Activated CD8-positive, alpha-beta memory T cell treated with anti-CD3 and anti-CD28 coated beads, Interleukin-2, amount 50 U/mL, for 24 hours (primary cell): ENCODE results near the gene SIGLEC11.
"Not testable (repeated sequence)": the region's sequence is repeated elsewhere in the genome, so short reads cannot be mapped to it uniquely, and the experiment has no call there.

Experiments used
- DNase-seq: peaks from one replicate; pipeline ENCODE4 v3.0.0-alpha.2; 2020; ENCODE audit errors: extremely low read depth

The SIGLEC11 gene

DNA sequence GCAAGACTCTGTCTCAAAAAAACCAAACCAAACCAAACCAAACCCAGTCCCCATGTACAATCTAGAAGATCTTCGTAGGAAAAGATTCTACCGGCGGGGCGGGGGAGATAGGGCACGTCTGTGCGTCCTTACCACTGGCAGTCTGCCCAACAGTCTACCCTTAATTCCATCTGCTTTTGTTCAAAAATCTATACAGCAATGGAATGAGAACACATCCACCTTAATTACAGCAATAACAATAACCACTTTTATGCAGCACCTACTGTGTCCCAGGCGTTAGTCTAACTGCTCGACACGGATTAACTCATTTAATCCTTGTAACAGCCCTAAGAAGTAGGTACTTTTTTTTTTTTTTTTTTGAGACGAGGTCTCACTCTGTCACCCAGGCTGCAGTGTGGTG is 34.5 kb downstream of the SIGLEC11 start:
- DNase-seq, result no peak

DNA sequence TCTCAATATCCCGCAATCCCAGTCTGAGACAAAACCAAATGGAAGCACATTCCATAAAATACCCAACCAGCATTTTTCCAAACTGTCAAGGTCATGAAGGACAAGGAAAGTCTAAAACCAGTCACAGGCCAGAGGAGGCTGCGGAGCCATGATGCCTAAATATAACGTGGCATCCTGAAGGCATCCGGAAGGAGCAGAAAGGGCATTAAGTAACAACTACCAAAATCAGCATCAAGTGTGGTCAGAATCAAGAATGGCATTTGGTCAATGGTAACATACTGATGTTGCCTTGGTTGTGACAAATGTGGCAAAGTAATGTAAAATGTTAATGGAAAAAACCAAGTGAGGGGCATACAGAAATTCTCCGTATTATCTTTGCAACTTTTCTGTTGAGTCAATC is 35.5 kb downstream of the SIGLEC11 start:
- no peak for DNase-seq

DNA sequence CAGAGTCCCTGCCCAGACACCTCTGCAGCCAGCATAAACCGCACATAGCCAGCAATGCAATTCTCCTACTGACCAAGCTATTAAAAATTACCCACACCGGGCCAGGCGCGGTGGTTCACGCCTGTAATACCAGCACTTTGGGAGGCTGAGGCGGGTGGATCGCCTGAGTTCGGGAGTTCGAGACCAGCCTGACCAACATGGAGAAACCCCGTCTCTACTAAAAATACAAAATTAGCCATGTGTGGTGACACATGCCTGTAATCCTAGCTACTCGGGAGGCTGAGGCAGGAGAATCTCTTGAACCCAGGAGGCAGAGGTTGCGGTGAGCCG is 36.1 kb downstream of the SIGLEC11 start:
- not testable (repeated sequence) for DNase-seq

DNA sequence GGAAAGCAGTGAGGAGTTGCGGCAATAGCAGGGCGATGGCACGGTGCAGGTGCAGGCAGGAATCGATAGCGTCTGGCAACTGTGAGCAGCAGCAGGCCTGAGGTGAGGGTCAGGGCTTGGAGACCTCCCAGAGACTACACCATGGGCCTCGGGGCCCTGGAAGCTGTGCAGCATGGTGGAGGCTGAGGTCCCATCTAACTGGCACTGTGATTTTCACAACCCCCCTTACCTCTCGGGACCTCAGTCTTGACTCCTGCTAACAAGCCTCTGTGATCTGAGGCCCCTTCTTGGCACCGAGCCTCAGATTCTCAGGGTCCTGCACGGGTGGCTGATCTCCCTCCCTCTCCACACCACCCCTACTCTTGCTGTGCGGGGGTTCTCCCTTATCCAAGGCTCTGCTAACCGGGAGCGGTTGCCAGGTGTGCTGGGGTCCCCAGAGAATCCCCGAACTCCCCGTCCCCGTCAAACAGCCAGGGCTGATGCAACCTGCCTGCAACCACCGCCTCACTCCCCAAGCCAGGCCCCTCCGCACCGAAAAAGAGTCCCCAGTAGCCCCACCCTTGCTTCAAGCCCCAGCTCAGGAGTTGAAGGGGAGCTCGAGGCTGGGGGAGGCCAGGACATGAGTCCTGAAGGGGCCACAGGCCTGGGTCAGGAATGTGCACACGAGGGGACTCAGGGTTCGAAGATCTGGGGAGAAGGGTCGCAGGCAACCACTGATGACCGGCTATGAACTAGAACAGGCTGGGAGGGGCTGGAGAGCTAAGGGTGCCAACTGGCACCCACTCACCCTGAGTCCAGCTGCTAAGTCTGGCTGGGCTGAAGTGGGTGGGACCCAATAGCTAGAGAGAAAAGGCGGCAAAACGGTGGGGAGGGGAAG is 36.7 kb downstream of the SIGLEC11 start:
- DNase-seq, result no peak

DNA sequence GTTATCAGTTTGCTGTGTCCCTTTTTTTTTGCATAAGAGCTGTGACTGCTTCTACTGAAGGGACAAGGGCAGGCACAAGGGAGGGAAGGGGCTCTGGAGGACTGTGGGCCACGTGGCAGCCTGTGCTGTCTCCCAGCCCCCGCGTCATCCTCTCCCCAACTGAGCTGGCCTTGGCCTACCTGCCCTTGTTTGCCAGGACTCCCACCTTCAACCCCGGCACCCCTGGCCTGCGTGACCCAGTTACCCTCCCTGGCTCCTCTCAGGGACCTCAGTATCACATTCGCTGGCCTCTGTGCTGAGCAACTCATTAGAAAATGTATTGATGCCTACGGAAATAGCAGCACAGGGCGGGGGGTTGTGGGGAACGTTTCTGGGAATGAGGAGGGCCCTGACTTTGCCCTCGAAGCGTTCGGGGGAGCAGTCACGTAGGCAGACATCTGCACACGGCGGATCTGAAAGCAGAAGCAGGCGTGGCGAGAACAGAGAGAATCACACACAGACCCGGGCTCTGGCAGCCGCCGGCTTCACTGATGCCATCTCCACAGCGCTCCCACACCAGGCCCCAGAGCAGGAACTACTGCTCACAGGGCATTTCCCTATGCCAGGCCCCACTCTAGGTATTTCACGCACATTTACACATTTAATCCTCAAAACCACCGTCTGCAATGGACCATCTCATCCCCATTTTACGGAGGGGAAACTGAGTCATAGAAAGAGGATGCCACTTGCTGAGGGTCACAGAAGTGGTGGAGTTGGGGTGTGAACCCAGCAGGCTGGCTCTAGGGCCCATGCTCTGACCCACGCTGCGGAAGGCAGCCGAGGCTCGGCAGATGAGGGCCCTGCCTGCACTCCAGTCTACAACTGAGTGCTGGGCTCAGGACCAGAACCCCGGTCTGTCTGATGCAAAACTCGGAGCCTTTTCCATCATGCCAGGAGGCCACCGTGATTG is 37.6 kb downstream of the SIGLEC11 start:
- DNase-seq, result no peak

DNA sequence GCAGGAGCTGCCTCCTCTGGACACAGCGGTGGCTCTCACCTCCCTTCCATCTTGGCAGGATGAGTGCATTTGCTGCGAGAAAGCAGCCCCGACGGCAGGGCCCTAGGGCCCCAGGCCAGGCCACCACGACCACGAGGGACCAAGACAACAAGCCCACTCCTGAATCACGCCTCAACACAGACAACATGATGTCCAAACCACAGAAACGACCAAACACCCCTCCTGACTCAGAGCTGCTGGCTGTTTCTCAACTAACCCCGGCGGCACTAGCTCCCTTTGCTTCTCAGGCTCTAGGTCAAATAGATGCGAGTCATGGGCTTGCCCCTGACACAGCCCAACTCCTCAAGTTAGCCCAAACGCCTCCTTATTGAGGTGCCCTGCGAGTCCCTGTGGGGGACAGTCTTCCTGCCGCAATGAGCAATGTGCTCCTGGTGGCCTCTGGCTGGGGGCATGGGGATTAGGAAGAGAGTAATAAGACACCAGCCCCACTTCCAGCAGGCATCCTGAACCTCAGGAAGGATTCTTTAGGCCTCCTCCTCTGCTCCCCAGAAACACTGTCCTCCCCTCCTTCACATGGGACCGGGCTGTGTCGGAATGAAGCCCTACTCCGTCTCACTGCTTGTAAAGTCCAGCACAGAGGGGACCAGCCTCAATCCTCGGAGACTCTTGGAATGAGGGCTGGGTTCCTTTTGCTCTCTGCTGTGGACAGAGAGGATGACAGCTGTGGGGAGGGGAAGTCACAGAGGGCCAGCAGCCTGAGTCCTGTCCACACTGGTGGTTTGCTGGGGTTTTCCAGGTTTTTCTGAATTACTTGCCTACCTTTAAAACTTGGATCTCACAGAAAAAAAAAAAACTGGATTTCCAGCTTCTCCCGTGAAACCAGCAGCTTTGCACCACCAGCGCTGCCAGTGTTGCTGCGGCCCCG is 38.8 kb downstream of the SIGLEC11 start:
- no peak for DNase-seq

DNA sequence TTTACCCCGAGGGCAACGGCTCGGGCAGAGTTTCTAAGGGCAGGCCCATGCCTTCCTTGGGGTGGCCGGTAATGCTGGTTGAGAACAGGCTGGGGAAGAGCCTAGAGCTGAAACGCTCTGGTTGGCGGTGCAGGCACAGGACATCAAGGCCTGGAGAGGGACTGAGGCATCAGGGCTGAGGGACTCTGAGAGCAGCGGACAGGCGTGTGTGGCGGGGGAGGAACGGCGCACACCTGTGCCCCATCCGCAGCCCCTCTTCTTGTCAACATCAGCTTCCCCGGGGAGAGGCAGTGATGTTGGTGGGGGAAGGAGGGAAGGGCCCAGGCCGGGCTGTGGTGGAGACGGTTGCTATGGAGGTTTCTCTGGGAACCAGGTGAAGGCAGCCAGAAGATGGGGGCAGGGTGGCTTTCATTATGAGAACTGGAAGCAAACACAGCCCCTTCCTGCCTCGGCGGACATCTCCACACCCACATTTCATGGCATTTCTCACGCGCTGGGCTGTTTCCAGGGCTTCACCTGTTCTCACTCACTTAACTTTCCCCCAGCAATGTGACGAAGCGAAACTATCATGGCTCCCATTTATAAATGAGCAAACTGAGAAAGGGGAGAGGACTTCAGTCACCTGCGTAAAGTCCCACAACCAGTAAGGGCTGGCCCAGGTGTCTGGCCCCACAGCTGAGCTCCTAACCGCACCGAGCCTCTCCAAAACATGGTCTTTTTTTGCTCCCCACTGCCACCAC is 40.2 kb downstream of the SIGLEC11 start:
- DNase-seq, result no peak

DNA sequence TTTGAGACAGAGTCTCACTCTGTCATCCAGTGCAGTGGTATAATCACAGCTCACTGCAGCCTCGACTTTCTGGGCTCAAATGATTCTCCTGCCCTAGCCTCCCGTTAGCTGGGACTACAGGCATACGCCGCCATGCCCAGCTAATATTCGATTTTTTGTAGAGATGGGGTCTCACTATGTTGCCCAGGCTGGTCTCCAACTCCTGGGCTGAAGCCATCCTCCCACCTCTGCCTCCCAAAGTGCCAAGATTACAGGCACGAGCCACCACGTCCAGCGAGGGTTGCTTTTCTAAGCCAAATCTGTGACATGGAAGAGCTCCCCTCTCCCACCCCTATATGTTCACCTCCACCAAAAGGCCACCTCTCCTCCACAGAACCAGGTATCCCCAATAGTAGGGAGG is 42.9 kb downstream of the SIGLEC11 start:
- DNase-seq, result no peak

DNA sequence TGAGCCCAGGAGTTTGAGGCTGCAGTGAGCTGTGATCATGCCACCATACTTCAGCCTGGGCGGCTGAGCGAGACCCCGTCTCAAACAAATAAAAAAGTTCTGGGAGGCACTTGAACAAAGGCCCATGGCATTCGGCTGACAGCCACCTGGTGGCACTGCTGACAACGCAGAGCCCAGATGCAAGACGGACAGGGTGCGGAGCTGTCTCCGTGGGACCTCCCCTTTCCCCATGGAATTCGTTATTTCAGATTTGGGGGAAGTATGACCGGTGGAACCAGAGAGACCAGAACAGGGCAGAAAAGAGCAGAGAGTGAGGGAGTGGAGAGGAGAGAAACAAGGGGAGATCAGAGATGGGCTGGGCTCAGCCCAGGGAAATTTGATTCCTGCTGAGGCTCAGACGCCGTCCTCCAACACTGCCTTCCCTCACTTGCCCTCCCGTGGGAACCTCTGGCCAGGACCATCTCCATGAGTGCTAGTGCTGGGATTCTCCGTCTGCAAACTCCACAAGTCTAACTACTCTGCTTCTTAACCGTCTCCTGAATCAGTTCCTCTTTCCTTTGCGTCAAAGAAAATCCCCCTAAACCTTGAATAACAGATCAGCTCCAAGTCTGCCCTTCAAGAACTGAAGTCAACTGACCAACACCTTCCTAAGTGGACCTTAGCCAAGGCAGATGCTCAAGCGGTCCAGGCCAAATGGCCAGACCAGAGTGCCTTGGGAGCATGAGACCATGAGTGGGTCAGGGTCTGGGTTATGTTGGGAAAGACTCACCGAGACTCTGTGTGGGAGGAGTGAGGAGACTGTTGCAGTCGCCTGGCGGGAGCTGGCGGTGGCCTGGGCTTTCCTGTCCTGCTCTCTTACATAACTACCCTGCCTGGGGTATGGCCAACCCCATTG is 43.9 kb downstream of the SIGLEC11 start:
- no peak for DNase-seq

DNA sequence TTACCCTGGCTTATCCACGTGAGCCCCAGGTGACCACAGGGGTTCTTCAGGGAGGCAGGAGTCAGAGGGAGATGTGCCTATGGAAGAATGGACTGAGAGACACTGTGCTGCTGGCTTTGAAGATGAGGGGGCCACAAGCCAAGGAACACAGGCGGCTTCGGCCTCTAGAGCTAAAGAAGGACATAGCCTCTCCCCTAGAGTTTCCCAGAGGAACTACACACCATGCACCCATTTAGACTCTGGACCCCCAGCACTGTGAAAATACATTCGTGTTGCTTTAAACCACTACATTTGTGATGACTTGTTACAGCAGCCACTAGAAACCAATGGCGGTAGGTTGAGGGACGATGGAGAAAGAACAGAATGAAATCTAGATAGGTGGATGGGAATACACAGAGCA is 45.7 kb downstream of the SIGLEC11 start:
- no peak for DNase-seq

DNA sequence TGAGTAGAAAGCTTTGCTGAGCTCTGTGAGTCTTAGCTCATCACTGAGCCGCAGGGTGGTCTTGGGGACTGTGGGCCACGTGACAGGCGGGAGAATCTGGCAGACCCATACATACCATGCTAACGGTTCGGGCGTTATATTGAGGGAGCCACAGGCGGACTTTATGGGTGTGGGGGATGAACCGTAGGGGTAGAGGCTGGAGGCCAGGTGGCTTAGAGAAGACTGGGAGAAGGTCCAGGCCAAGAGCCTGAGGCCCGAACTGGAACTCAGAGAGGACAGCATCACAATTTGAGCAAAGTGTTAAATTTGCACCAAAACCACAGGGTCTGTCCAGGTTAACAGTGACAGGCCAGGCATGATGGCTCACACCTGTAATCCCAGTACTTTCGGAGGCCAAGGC is 47.3 kb downstream of the SIGLEC11 start:
- DNase-seq, result no peak

DNA sequence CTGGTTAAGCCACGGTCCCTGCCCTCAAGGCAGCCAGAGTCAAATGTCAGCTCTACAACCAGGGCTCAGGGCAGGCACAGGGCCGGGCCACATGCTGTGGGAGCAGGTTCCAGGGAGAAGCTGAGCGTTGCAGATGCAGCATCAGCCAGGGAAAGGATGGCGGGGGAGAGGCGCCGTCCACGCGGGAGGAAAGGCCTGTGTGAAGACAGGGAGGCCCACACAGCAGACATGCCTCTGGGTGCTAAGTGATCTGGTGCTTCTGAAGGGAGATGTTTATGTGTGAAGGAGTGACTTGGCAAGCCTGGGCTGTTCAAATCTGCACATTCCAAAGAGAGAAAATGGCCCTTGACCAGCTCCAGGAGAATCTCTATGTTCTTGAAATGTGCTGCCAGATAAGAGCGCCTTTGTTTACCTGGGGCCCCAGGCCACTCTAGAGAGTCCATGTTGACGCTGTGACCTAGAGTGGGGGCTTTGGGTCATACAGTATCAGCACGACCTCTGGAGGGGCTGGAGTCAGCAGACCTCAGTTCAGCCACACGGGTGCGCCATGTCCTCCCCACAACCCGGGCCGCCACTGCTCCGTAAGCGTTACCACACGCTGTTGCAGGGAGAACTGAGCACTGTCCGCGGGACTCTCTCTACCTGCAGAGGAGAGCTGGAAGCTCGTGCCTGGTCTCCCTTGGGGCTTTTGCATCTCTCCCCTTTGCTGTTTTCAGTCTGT is 47.8 kb downstream of the SIGLEC11 start:
- no peak for DNase-seq

DNA sequence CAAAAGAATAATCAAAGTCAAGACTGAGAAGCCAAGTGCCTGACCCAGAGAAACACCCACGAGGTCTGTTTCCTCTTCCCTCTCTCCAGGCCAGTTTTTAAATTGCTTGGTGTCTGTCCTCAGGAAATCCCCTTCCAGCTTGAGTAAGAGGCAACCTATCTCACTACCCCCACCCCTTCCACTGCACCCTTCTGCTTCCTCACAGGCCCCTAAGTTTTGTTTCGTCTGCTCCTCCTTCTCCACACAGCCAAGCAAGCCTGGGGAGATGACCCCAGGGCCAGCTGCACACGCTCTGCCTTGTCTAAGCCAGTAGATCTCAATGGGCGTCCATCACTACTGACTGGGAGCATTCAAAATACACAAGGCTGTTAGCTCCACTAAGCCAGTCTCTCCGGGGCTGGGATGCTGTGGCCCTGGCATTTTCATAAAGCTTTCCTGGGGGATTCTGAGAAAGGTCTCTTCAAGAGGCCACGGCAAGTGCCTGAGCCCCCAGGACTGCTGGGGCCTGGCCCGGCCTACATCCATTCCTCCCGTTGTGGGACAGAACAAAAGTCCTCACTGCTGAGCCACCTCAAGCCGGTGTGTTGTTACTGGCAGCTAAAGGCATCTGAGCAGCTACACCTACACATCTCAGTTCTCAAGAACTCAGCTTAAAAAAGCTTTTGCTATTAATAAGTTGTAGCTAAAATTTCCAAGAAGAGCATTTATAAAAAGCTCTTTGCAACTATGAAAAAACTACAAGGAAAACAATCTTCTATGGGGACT is 49.4 kb downstream of the SIGLEC11 start:
- no peak for DNase-seq

DNA sequence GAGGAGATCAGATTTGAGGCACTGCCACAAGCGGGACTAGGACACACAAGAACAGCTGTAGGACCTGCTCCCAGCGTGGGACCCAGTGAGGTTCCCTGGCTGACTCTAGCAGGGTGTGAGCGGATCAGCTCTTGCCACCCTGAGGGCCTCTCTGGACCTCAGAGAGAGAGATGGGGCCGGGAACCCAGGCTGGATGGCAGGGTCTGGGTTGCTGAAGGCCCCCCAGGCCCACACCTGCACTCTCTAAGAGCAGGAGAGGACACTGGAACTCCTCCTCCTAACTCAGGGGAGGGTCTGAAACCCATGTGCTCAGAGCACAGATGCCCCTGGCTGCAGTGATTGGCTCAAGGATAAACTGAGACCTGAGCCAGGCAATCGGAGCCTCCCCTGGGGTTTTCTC is 50.8 kb downstream of the SIGLEC11 start:
- no peak for DNase-seq

DNA sequence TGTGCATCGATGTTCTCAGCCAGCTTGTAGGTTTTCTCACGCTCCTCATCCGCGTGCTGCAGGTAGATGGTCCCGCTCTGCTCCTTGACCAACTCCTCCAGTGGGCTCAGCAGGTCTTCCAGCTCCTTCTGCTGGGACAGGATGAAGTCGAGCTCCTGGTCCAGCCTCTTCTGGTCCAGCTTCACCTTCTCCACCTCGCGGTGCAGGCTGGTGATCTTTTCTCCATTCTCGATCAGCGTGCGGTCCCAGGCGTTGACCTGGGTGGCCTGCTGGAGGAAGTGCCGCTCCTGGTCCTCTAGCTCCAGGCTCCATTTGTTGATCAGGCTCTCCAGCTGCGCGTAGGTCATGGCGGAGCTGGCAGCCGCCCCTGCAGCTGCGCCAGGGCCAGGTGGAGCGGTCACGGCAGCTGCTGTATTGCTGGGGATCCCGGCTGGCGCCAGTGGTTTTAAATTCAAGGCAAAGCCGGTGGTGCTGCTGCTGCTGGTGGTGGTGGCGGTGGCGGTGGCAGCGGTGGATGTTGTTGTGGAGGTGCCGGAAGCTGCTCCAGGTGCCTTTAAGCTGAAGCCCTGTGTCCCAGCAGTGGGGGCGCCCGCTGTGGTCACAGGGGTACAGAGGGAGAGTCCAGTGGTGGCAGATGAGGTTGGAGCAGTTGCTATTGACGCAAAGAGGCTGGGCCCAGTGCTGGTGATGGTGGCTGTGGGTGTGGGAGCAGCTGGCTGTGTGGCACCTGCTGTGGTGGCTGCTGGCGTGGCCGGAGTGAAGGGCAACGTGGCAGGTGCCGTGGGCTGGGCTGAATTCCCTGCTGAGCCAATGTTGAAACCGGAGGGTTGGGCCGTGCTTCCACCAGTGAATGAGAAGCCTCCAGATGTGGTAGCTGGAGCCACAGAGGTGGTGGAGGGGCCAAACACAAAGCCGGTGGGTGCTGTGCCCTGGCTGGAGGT is 52.2 kb downstream of the SIGLEC11 start:
- no peak for DNase-seq

DNA sequence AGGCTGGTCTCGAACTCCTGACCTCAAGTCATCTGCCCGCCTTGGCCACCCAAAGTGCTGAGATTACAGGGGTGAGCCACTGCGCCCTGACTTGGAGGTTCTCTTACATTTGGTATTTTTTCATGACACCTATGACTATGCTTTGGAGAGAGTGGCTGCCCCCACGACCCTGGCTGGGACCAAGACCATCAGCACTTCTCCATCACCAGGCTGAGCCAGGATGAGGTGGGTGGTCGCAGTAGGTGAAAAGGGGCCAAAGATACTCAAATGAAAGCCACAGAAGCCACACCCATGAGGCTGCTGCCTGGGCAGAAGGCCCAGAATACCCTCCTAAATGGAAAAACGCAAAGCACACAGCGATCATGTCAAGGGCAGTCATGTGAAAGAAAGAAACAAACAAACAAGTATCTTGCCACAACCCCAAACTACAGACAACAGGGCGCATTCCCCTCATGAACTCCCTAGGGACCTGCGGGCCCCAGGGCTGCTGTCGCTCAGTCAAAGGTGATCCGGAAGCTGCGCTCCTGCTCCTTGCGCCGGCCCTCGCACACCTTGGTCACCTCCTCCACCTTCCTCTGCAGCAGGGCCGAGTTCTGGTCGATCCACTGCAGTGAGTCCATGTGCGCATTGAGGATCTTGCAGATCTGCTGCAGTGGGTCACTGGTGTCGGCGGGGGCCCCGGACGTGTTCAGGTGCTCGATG is 53.1 kb downstream of the SIGLEC11 start:
- DNase-seq, result no peak
